IPS-15b (cell line): ENCODE data around the gene BICC1.

ENCODE experiments used
- H3K27me3 ChIP-seq: one replicate; pipeline ENCODE4 v1.6.1; 2013; ENCODE audit warnings: low read length; ENCODE audit not compliant: control insufficient read depth, insufficient read depth
- H3K36me3 ChIP-seq: one replicate; pipeline ENCODE4 v1.6.1; 2013; ENCODE audit warnings: low read length; ENCODE audit not compliant: control insufficient read depth, insufficient read depth
- H3K4me1 ChIP-seq: one replicate; pipeline ENCODE4 v1.6.1; 2013; ENCODE audit warnings: mild to moderate bottlenecking, low read length; ENCODE audit not compliant: control insufficient read depth, insufficient read depth
- H3K4me3 ChIP-seq: one replicate; pipeline ENCODE4 v1.5.1; 2013; ENCODE audit warnings: low read depth, low read length
- H3K9ac ChIP-seq: one replicate; pipeline ENCODE4 v1.6.1; 2013; ENCODE audit warnings: low read depth, mild to moderate bottlenecking, low read length
- H3K9me3 ChIP-seq: one replicate; pipeline ENCODE4 v1.6.1; 2013; ENCODE audit warnings: mild to moderate bottlenecking, low read length; ENCODE audit not compliant: control insufficient read depth, insufficient read depth

Gene BICC1

GRCh38 chr10:58517491-58518355, 5.1 kb downstream of the BICC1 start:
- Histone ChIP-seq H3K36me3 (no peaks in the 10 kb centered on the region), H3K4me1 (no peaks in the 10 kb centered on the region), H3K27me3 (peaks cover 26% of the 10 kb centered on the region), H3K4me3 (no peak overlapping the region), H3K9me3 (no peaks in the 10 kb centered on the region), H3K9ac (no peak overlapping the region)

DNA sequence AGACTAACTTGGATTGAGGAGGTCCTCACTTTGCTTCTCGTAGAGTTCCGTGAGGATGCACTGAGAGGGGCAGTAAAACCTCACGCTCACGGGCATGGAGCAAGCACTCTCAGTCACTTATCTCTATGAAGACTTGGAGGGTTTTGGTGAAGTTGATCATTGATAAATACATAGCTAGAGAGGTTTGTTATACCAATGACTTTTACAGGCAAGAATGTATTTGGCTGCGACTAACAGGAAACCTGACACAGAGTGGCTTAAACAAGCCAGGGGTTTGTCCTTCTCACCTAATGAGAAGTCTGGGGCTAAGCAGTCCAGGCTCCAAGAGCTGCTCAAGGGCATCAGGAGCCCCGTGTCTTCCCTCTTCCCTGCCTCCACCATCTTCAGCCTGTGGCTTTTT, 6.1 kb downstream of the BICC1 start:
- Histone ChIP-seq H3K27me3 (peaks cover 18% of the 10 kb centered on the region), H3K4me1 (no peaks in the 10 kb centered on the region), H3K9me3 (no peaks in the 10 kb centered on the region), H3K4me3 (no peak overlapping the region), H3K9ac (no peak overlapping the region), H3K36me3 (no peaks in the 10 kb centered on the region)

- H3K4me1 ChIP-seq, result no peaks in the 10 kb centered on the region
- no peaks in the 10 kb centered on the region for H3K9me3 ChIP-seq
- H3K9ac ChIP-seq, result no peak overlapping the region
- H3K36me3 ChIP-seq, result no peaks in the 10 kb centered on the region
- no peaks in the 10 kb centered on the region for H3K27me3 ChIP-seq
- no peak overlapping the region for H3K4me3 ChIP-seq
These were observed 16.5 kb downstream of the BICC1 start for GRCh38 chr10:58529077-58529728.

DNA sequence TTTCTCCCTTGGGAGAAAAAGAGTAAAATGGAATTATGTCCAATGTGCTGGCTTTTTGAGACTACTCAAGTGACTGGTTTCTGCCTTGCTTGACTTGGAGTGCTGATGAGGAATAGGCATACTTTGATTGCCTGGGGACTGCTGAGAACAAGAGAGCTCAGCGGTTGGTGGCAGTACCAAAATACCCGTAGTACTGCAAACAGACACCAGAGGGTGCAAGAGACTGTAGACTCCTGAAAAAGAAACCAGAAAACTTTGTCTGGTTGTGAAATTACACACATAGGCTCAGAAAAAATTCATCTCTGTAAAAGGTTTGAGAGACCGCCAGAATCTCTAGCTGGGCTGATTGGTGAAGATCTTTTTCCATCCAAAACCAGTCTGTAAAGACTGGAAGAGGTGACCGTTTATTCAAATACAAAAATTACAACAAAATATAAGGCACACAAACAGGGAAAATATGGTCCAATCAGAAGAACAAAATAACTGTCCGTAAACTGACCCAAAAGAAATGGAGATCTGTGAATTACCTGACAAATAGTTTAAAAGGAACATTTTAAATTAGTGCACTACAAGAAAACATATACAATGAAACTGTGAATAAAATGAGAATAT, 18.5 kb downstream of the BICC1 start:
- Histone ChIP-seq H3K9ac (no peak overlapping the region), H3K27me3 (no peaks in the 10 kb centered on the region), H3K4me1 (no peaks in the 10 kb centered on the region), H3K36me3 (no peaks in the 10 kb centered on the region), H3K9me3 (no peaks in the 10 kb centered on the region), H3K4me3 (no peak overlapping the region)

- Histone ChIP-seq H3K36me3 (no peaks in the 10 kb centered on the region), H3K9me3 (no peaks in the 10 kb centered on the region), H3K9ac (no peak overlapping the region)
These were observed 22.6 kb downstream of the BICC1 start for GRCh38 chr10:58535311-58535710.

DNA sequence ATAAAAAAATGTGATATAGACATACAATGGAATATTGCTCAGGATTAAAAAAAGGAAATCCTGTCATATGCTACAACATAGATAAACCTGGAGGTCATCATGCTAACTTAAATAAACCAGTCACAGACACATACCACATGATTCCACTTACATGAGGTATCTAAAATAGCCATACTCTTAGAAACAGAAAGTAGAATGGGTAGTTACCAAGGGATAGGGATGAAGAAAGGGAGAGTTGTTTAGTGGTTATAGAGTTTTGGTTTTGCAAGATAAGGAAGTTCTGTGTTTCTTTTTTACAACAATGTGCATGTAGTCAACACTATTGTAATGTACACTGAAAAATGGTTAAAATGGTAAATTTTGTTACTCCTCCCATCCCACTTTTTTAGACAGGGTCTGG, 30.5 kb downstream of the BICC1 start:
- no peaks in the 10 kb centered on the region for H3K4me1 ChIP-seq
- H3K9ac ChIP-seq, result no peak overlapping the region
- no peaks in the 10 kb centered on the region for H3K9me3 ChIP-seq
- H3K27me3 ChIP-seq, result no peaks in the 10 kb centered on the region
- H3K4me3 ChIP-seq, result no peak overlapping the region
- H3K36me3 ChIP-seq, result no peaks in the 10 kb centered on the region

More at GRCh38 chr10:58535311-58535710, 22.6 kb downstream of the BICC1 start:
- H3K4me1 ChIP-seq, result no peaks in the 10 kb centered on the region
- no peaks in the 10 kb centered on the region for H3K27me3 ChIP-seq
- no peak overlapping the region for H3K4me3 ChIP-seq

GRCh38 chr10:58544135-58544534, 31.5 kb downstream of the BICC1 start:
- H3K4me1 ChIP-seq, result no peaks in the 10 kb centered on the region
- H3K27me3 ChIP-seq, result no peaks in the 10 kb centered on the region
- no peak overlapping the region for H3K4me3 ChIP-seq
- no peaks in the 10 kb centered on the region for H3K9me3 ChIP-seq
- no peaks in the 10 kb centered on the region for H3K36me3 ChIP-seq
- H3K9ac ChIP-seq, result no peak overlapping the region

- Histone ChIP-seq H3K36me3 (no peaks in the 10 kb centered on the region), H3K27me3 (no peaks in the 10 kb centered on the region), H3K4me3 (no peak overlapping the region), H3K4me1 (no peaks in the 10 kb centered on the region), H3K9me3 (no peaks in the 10 kb centered on the region), H3K9ac (no peak overlapping the region)
These were observed 32.8 kb downstream of the BICC1 start for GRCh38 chr10:58545427-58545826.

DNA sequence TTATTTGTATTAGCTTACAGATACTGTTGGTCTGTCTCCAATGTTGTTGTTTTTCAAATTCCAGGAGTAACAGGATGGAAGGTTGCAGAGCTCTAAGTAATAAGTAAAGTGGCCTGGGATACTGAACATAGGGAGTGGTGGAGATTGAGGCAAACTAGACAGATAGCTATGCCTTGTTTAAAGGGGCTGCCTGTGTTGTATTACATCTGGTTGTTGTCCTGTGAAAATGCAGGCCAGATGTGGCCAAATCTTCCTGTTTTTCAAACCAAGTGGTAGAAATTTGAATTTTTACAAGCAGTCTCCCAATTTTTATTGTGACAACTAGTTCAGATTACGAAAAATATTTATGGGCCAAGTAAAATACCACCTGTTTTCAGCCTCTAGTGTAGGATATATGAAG, 33.5 kb downstream of the BICC1 start:
- Histone ChIP-seq H3K4me1 (no peaks in the 10 kb centered on the region), H3K36me3 (no peaks in the 10 kb centered on the region), H3K9ac (no peak overlapping the region), H3K4me3 (no peak overlapping the region), H3K9me3 (no peaks in the 10 kb centered on the region), H3K27me3 (no peaks in the 10 kb centered on the region)

- Histone ChIP-seq H3K9ac (no peak overlapping the region), H3K4me3 (no peak overlapping the region), H3K9me3 (no peaks in the 10 kb centered on the region), H3K4me1 (no peaks in the 10 kb centered on the region), H3K27me3 (no peaks in the 10 kb centered on the region), H3K36me3 (no peaks in the 10 kb centered on the region)
These were observed 34.2 kb downstream of the BICC1 start for GRCh38 chr10:58546722-58547445.

DNA sequence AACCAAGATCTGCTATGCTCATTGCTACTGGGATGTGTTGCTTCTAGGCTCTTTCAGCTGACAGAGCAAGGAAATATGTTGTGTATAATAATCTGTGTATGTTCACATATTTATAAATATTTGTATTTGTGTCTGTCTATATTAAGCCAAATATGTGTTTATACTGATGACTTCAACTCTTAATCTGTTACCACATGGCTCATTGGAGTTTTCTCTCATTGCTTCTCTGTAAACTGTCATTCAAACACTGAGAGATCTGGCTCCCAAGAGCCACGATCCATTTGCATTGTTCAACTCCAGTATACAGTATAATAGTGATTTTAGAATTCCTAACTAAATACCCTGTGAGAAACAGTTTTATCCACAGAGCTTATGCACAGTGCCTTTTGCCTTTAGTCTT, 35.3 kb downstream of the BICC1 start:
- no peaks in the 10 kb centered on the region for H3K4me1 ChIP-seq
- no peaks in the 10 kb centered on the region for H3K27me3 ChIP-seq
- no peaks in the 10 kb centered on the region for H3K36me3 ChIP-seq

More for the DNA sequence above, 35.3 kb downstream of the BICC1 start:
- H3K4me3 ChIP-seq, result no peak overlapping the region
- H3K9ac ChIP-seq, result no peak overlapping the region
- no peaks in the 10 kb centered on the region for H3K9me3 ChIP-seq
